Keratinocyte (primary cell): ENCODE data around the gene AP5B1. TPM values are rescaled to one million over a fixed set of nuclear protein-coding genes. Genes with fewer than 3 reads are reported as not detected.

ENCODE experiments used
- DNase-seq: peaks from one replicate; pipeline ENCODE4 v3.0.0-alpha.2; 2011; ENCODE audit warnings: low read depth, missing footprints, low spot score
- FAIRE-seq: peaks from 2 replicates; lab custom pipeline; 2011; peaks lifted over from hg19 to GRCh38; lab: Jason Lieb, UNC
- H2AFZ ChIP-seq: 2 replicates; pipeline ENCODE4 v1.6.0; 2012; ENCODE audit warnings: low read length, control low read depth, inconsistent platforms; ENCODE audit not compliant: control insufficient read depth
- H3K27ac ChIP-seq: 2 replicates; pipeline ENCODE4 v1.5.1; 2011; ENCODE audit warnings: low read length; ENCODE audit not compliant: control insufficient read depth, insufficient read depth
- H3K27me3 ChIP-seq: 3 replicates; pipeline ENCODE4 v1.6.0; 2011; ENCODE audit warnings: low read length; ENCODE audit not compliant: control insufficient read depth, insufficient read depth; ENCODE audit errors: extremely low read depth
- H3K36me3 ChIP-seq, 2 experiments: 2 replicates in 1 of 2; 3 replicates in 1 of 2; pipeline ENCODE4 v1.5.1; 2011; ENCODE audit warnings: low read length in 2 of 2, mild to moderate bottlenecking in 1 of 2; ENCODE audit not compliant: control insufficient read depth in 2 of 2, insufficient read depth in 2 of 2; ENCODE audit errors: extremely low read depth in 1 of 2
- H3K4me1 ChIP-seq: 3 replicates; pipeline ENCODE4 v1.5.1; 2011; ENCODE audit warnings: low read length; ENCODE audit not compliant: control insufficient read depth, insufficient read depth; ENCODE audit errors: extremely low read depth
- H3K4me2 ChIP-seq: 3 replicates; pipeline ENCODE4 v1.6.0; 2011; ENCODE audit warnings: low read depth, low read length; ENCODE audit not compliant: control insufficient read depth, insufficient read depth; ENCODE audit errors: extremely low read depth
- H3K4me3 ChIP-seq, 3 experiments: fragments of 200-600 bp in 1 of 3; sonication (generic) in 1 of 3; 2 replicates in 2 of 3; 3 replicates in 1 of 3; pipeline ENCODE4 v1.5.1; 2011 to 2016; ENCODE audit warnings: low read length in 3 of 3, mild to moderate bottlenecking in 3 of 3, control low read depth in 2 of 3, inconsistent platforms in 1 of 3, low read depth in 1 of 3, mixed read lengths in 1 of 3, mixed run types in 1 of 3, moderate library complexity in 1 of 3; ENCODE audit not compliant: control insufficient read depth in 2 of 3, insufficient read depth in 2 of 3; ENCODE audit errors: extremely low read depth in 1 of 3
- H3K79me2 ChIP-seq: 2 replicates; pipeline ENCODE4 v1.6.0; 2012; ENCODE audit warnings: low read length; ENCODE audit not compliant: control insufficient read depth, insufficient read depth
- H3K9ac ChIP-seq: 3 replicates; pipeline ENCODE4 v1.6.0; 2011; ENCODE audit warnings: low read length; ENCODE audit not compliant: control insufficient read depth, insufficient read depth; ENCODE audit errors: extremely low read depth
- H3K9me1 ChIP-seq: 3 replicates; pipeline ENCODE4 v1.6.0; 2011; ENCODE audit warnings: low read length; ENCODE audit not compliant: control insufficient read depth, insufficient read depth; ENCODE audit errors: extremely low read depth
- H3K9me3 ChIP-seq: 2 replicates; pipeline ENCODE4 v1.5.1; 2012; ENCODE audit warnings: low read depth, low read length; ENCODE audit not compliant: control insufficient read depth
- H4K20me1 ChIP-seq: 3 replicates; pipeline ENCODE4 v1.6.0; 2011; ENCODE audit warnings: low read length; ENCODE audit not compliant: control insufficient read depth, insufficient read depth; ENCODE audit errors: extremely low read depth
- CTCF ChIP-seq, 3 experiments: IDR thresholded peaks in 1 of 3; conservative IDR thresholded peaks in 1 of 3; optimal IDR thresholded peaks in 1 of 3; 2 replicates in 2 of 3; 3 replicates in 1 of 3; pipeline versions ENCODE3 to v1.5.1; 2011; ENCODE audit warnings: low read length in 3 of 3, mild to moderate bottlenecking in 3 of 3, moderate library complexity in 2 of 3, control low read depth in 1 of 3, inconsistent platforms in 1 of 3; ENCODE audit not compliant: insufficient read depth in 2 of 3; ENCODE audit errors: extremely low read depth in 1 of 3
- EZH2 ChIP-seq: IDR thresholded peaks from one replicate; pipeline ENCODE4 v1.6.1; 2012; ENCODE audit warnings: inconsistent platforms, mild to moderate bottlenecking, low read length, moderate library complexity
- dilution Hi-C: fragments of 300-500 bp; cut with MboI; formaldehyde crosslinking; loops from one replicate; pipeline ENCODE4 v1.7.0; 2020; ENCODE audit warnings: low sequenced_read_pairs; ENCODE audit not compliant: extremely low pct_ligation_motif_present
- polyA plus RNA-seq, 5 experiments: library from polyadenylated mRNA; depleted of rRNA in 3 of 5; stranded (reverse) in 3 of 5; stranded (forward) in 1 of 5; unstranded in 1 of 5; fragments of >200 nt; gene quantifications; 1 replicate in 1 of 5; 2 replicates in 3 of 5; 3 replicates in 1 of 5; pipeline versions ENCODE4 v1.2.1 to v1.2.3, GENCODE V29; 2011 to 2012; ENCODE audit warnings: missing spikeins in 2 of 5, low read depth in 1 of 5, low replicate concordance in 1 of 5

Gene AP5B1
- polyA plus RNA-seq, 1 donor (not counting 4 experiments of a cell fraction or from before 2014, with no cell fraction given): 3.1 TPM

GRCh38 chr11:65817312-65817834 lies 36.6 kb upstream of the AP5B1 start:
- H3K9me3 ChIP-seq: no peaks in the 10 kb centered on the region
- no peak for TF ChIP-seq CTCF (optimal IDR thresholded peaks at IDR 0.05 in 1 of 3, IDR thresholded peaks at IDR 0.05 in 1 of 3, conservative IDR thresholded peaks at IDR 0.05 in 1 of 3; ENCODE audit: extremely low read depth in 1 of 3, insufficient read depth in 2 of 3, low read length in 3 of 3)
- no peak for TF ChIP-seq EZH2
- peaks cover 12% of the 10 kb centered on the region for H3K4me1 ChIP-seq
- H3K79me2 ChIP-seq: no peaks in the 10 kb centered on the region
- no peak overlapping the region for H2AFZ ChIP-seq
- no peaks in the 10 kb centered on the region for H3K27me3 ChIP-seq
- DNase-seq: no peak
- peak overlapping the region; percentile 27 for H3K27ac ChIP-seq
- H3K4me2 ChIP-seq: peak overlapping the region; percentile 70
- H3K9me1 ChIP-seq: no peaks in the 10 kb centered on the region
- no peaks in the 10 kb centered on the region for H3K36me3 ChIP-seq
- H4K20me1 ChIP-seq: no peaks in the 10 kb centered on the region
- H3K4me3 ChIP-seq: peak overlapping the region; percentile 35 to 67 (median 57)
- dilution Hi-C loops: no loop called here
- FAIRE-seq: no peak
- peak overlapping the region; percentile 75 for H3K9ac ChIP-seq

GRCh38 chr11:65816696-65817095 lies 35.9 kb upstream of the AP5B1 start:
- Histone ChIP-seq H3K27ac (no peak overlapping the region), H3K9me1 (no peaks in the 10 kb centered on the region), H4K20me1 (no peaks in the 10 kb centered on the region), H3K9me3 (no peaks in the 10 kb centered on the region), H3K9ac (no peak overlapping the region), H3K79me2 (no peaks in the 10 kb centered on the region), H3K4me3 (no peak overlapping the region), H2AFZ (no peak overlapping the region), H3K4me1 (peaks cover 12% of the 10 kb centered on the region), H3K27me3 (no peaks in the 10 kb centered on the region), H3K36me3 (no peaks in the 10 kb centered on the region), H3K4me2 (no peak overlapping the region)
- FAIRE-seq (no peak), DNase-seq (no peak)
- TF ChIP-seq EZH2: no peak
- no peak for TF ChIP-seq CTCF (optimal IDR thresholded peaks at IDR 0.05 in 1 of 3, IDR thresholded peaks at IDR 0.05 in 1 of 3, conservative IDR thresholded peaks at IDR 0.05 in 1 of 3; ENCODE audit: extremely low read depth in 1 of 3, insufficient read depth in 2 of 3, low read length in 3 of 3)
- dilution Hi-C loops: no loop called here
